ENCODE results near the gene VAMP2.
A peak's percentile ranks its signal among the peaks of the same experiment; 100 is the strongest.

Gene VAMP2

DNA sequence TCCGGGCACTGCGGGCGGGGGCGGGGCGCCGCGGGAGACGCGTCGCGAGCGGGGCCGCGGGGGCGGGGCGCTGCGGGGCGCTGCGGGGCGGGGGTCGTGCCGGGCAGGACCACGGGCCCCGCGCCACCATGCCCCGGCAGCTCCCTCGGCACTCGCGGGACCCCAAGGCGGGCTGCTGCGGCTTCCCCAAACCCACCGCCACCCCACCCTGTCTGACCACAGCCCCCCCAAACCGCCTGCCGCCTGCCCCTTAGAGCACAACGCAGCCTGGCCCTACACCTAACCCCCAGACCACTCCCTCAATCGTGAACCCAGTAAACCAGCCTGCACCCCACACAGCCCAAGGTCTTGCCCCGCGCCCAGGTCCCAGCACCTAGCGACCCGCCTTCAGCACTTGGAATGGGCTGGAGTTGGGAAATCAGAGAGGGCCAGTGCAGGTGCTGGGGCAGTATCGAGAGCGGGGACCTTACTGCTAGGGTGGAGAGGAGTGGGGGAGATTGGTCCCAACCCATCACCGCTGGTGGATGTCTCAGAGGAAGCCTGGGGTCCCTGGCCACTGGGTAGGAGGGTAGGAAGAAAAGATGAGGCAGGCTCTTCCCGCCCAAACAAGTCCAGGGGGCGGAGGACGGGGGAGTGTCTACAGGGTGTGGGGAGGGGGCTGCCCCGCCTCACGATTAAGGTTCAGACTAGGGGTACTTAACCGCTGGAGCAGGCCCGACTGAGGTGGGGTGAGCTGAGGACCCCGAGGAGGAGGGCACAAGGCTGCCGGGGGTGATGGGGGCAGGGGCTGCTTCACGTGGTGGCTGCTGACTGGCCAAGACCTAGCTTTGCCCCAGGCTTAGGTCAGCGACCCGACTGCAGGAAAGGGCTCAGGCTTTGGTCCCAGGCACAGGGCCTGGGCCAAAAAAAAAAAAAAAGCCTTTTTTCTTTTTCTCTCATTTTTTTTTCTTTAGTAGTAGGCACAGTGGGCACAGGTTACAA is 539 bp upstream of the VAMP2 start:
- Mint-ChIP-seq H3K27ac (peak overlapping the region; percentile 97), H3K4me1 (ENCODE audit: low read depth) (peaks cover 61% of the 10 kb centered on the region), H3K9me3 (no peaks in the 10 kb centered on the region)

DNA sequence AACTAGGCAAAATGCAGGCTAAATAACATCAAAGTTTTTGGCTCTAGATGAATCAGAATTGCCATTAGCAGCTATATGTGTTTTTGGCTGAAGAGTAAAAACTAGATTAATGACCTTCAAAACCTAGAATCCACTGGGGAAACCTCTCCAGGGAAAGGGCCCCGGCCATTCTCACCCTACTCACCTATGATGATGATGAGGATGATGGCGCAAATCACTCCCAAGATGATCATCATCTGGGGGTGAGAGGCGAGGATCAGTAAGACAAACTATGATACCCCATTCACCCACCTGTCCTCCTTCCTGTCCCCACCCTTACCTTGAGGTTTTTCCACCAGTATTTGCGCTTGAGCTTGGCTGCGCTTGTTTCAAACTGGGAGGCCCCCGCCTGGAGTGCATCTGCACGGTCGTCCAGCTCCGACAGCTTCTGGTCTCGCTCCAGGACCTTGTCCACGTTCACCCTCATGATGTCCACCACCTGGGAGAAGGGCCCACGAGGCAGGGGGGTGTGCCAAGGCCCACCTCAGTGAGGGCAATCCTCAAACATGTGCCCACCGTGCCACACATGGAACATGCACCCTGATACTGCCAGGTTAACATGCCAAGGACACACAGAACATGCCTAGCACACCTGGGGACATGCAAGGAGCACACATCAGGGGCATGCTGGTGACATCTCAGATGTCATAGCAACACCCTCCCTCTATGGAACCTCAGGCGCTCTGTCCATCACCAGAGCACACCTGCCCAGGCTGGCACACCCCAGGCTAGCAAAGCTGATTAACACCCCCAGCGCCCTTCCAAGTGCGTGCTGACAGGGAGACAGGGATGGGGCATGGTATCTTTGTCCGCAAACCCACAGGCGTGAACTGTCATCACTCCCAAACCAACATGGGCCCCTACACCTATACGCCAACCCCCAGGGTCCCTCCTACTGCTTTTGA is 1.2 kb downstream of the VAMP2 start:
- Mint-ChIP-seq H3K9me3 (no peaks in the 10 kb centered on the region), H3K4me3 (peak overlapping the region; percentile 89), H3K27me3 (no peaks in the 10 kb centered on the region), H3K36me3 (ENCODE audit: low read depth) (peaks cover 30% of the 10 kb centered on the region), H3K4me1 (ENCODE audit: low read depth) (peaks cover 61% of the 10 kb centered on the region), H3K27ac (peak overlapping the region; percentile 96)

More for the DNA sequence above, 539 bp upstream of the VAMP2 start:
- peaks cover 30% of the 10 kb centered on the region for H3K36me3 Mint-ChIP-seq (ENCODE audit: low read depth)
- no peaks in the 10 kb centered on the region for H3K27me3 Mint-ChIP-seq
- peak overlapping the region; percentile 81 for H3K4me3 Mint-ChIP-seq

DNA sequence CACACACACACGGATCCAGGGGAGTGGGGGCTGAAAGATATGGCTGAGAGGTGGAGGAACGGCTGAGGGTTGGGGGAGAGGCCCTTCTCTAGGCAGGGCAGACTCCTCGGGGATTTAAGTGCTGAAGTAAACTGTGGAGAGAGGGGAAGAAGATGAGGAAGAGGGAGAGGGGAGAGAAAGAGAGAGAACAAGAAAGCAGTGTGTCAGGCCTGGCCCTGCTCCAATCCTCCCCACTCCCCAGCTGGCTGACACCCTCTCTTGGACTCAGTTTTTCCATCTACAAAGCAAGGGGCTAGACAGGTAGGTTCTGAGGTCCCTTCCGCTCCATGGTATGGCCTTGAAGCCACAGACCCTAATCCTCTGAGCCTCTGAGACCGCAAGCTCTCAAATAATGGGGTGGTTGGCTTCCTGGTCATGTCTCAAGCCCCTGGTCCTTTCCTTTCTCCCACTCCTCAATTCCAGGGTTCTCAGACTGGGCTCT is 2.0 kb downstream of the VAMP2 start:
- peaks cover 61% of the 10 kb centered on the region for H3K4me1 Mint-ChIP-seq (ENCODE audit: low read depth)
- H3K27ac Mint-ChIP-seq: peak overlapping the region; percentile 96
- H3K27me3 Mint-ChIP-seq: no peaks in the 10 kb centered on the region
- H3K9me3 Mint-ChIP-seq: no peaks in the 10 kb centered on the region
- peaks cover 30% of the 10 kb centered on the region for H3K36me3 Mint-ChIP-seq (ENCODE audit: low read depth)
- H3K4me3 Mint-ChIP-seq: peak overlapping the region; percentile 89

DNA sequence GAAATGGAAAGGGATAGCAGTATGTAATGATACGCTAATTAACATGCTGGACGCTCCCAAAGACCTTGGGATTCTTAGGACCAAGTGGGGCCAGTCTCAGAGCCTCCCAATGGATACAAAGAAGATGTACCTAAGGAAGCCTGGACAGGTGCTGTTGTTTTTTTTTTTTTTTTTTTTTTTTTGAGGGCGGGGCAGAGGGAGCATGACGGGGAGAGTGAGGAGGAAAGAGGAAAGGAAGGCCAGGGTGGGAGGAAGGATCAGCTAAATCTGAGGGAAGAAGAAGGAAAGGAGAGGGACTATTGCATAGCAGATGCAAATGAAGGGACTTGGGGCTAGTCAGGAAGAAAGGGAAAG is 2.5 kb downstream of the VAMP2 start:
- peak overlapping the region; percentile 74 for H3K4me3 Mint-ChIP-seq
- H3K27me3 Mint-ChIP-seq: no peaks in the 10 kb centered on the region
- peaks cover 30% of the 10 kb centered on the region for H3K36me3 Mint-ChIP-seq (ENCODE audit: low read depth)
- peaks cover 60% of the 10 kb centered on the region for H3K4me1 Mint-ChIP-seq (ENCODE audit: low read depth)
- H3K9me3 Mint-ChIP-seq: no peaks in the 10 kb centered on the region
- H3K27ac Mint-ChIP-seq: peak overlapping the region; percentile 96

DNA sequence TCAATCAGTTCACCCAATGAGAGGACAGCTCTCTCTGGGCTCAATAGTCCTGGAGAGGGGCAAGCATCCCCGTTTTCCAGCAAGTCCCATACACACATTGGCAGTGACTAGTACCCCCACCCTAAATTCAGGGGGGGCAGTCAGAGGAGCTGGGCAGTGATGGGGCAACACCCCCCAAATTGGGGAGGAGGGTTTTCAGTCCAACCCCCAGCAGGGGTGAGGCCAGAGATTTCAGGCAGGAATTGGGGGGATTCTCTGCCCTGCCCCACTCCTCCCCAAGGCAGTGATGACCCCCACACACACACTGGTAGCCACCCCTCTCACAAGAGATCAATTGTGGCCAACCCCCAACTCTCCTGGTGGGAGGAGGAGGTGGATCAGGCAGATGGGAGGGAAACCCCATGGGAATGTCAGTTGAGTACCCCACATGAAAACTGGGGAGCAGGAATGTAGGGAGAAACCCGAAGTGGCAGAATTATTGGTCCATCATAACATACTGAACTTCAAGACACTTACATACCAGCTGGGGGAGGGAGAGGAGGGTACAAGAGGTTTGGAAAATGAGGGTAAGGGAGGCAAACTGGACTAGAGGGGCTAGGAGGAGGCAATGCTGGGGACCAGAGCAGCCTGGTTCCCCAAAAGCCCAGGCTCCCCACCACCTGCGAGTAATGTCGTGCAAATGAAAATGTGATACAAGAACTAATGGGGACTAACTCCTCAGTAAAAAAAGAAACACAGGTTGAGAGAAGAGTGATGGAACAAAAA is 3.1 kb downstream of the VAMP2 start:
- Mint-ChIP-seq H3K27ac (peak overlapping the region; percentile 96), H3K27me3 (no peaks in the 10 kb centered on the region), H3K36me3 (ENCODE audit: low read depth) (peaks cover 30% of the 10 kb centered on the region), H3K9me3 (no peaks in the 10 kb centered on the region), H3K4me1 (ENCODE audit: low read depth) (peaks cover 54% of the 10 kb centered on the region), H3K4me3 (peak overlapping the region; percentile 74)

DNA sequence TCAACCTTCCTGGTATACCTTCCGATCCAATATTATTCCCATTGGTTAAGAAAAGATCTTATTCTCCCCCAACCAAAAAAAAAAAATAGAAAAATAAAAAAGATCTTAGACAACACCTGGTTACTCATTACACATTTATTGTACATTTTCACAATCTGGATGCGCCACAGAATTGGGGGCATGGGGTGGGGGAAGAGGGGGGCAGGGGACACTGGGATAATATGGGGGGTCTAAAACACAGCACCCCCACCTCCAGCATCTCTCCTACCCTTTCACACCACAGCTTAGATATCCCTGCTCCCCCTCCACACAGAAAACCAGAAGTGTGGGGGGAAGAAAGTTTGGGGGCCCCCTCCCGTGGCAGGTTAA is 3.7 kb downstream of the VAMP2 start:
- H3K27me3 Mint-ChIP-seq: no peaks in the 10 kb centered on the region
- H3K27ac Mint-ChIP-seq: peak overlapping the region; percentile 96
- peaks cover 30% of the 10 kb centered on the region for H3K36me3 Mint-ChIP-seq (ENCODE audit: low read depth)
- H3K4me3 Mint-ChIP-seq: peak overlapping the region; percentile 52
- H3K4me1 Mint-ChIP-seq (ENCODE audit: low read depth): peaks cover 48% of the 10 kb centered on the region
- no peaks in the 10 kb centered on the region for H3K9me3 Mint-ChIP-seq

DNA sequence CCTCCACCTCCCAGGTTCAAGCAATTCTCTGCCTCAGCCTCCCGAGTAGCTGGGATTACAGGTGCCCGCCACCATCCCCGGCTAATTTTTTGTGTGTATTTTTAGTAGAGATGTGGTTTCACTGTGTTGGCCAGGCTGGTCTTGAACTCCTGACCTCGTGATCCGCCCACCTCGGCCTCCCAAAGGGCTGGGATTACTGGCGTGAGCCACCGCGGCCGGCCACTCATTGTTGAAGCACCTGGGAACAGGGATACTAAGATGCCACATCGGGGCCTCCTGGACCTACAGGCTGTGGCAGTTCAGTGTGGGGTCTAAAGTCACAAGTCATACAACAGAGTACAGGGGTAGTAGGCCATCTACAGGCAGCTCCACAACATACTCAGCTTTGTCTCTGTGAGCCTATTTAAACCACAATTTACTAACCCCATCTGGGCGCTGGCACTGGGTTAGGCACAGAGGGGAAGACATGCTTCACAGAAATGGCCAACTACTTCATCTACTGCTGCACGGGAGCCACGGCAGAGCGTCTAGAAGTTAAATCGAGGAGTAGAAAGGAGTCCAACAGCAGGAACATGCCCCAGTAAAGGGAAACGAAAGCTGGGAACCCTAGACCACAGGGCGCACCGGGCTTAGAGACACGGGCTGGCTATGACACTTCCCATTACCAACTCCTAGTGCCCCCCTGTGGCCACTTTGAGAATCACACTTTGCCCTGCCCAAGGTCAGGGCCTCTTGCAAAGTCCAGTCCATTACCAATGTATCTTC is 4.3 kb downstream of the VAMP2 start:
- H3K4me3 Mint-ChIP-seq: peak overlapping the region; percentile 52
- no peaks in the 10 kb centered on the region for H3K27me3 Mint-ChIP-seq
- peaks cover 42% of the 10 kb centered on the region for H3K4me1 Mint-ChIP-seq (ENCODE audit: low read depth)
- H3K9me3 Mint-ChIP-seq: no peaks in the 10 kb centered on the region
- peaks cover 30% of the 10 kb centered on the region for H3K36me3 Mint-ChIP-seq (ENCODE audit: low read depth)
- H3K27ac Mint-ChIP-seq: peak overlapping the region; percentile 85

DNA sequence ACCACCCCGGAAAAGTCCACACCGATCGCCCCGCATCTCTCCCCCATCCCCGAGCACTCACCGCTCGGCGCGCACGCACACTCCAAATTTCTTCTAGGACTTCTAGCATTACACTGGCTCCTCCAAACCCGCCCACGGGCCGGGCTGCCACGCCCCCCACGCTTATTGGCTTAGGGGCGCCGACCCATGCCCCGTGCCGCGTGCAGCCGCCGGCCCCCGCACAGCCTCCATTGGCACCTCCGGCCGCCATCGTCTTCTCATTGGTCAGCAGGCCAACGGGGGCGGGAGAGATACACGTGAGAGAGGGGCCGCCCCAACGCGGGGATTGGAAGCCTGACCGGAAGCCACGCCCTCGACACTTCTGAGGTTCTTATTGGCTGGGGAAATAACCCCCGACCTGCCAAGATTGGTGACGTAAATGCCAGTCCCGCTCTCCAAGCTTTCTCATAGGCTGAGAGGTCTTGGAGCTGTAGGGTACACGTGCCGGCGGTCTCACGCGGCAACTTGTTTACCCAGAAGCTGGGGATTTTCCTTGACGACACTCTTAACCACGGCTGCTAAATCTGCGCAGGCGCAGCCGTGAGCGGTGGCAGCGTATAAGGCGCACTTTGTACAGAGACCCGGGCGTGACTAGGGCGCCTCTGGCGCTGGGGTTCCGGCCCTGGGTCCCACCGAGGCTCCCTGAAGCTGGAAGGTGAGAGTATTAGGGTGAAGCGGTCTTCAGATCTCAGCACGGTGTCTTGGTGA is 6.3 kb downstream of the VAMP2 start:
- Mint-ChIP-seq H3K27me3 (no peaks in the 10 kb centered on the region), H3K4me3 (no peak overlapping the region), H3K9me3 (no peaks in the 10 kb centered on the region), H3K4me1 (ENCODE audit: low read depth) (peaks cover 35% of the 10 kb centered on the region), H3K36me3 (ENCODE audit: low read depth) (peaks cover 27% of the 10 kb centered on the region), H3K27ac (no peak overlapping the region)

DNA sequence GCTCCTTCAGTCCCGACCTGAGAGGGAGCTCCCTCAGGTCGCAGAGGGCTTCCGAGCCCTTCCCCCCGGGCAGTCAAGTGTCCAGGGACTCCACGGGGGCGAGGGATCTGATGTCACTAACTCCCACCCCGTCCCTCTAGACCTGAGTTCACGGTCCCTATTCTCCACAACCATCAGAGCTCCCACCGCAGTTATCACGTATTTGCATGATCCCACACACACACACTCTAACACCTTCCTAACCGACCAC is 6.8 kb downstream of the VAMP2 start:
- no peak overlapping the region for H3K27ac Mint-ChIP-seq
- no peak overlapping the region for H3K4me3 Mint-ChIP-seq
- no peaks in the 10 kb centered on the region for H3K9me3 Mint-ChIP-seq
- H3K27me3 Mint-ChIP-seq: no peaks in the 10 kb centered on the region
- peaks cover 34% of the 10 kb centered on the region for H3K4me1 Mint-ChIP-seq (ENCODE audit: low read depth)
- peaks cover 22% of the 10 kb centered on the region for H3K36me3 Mint-ChIP-seq (ENCODE audit: low read depth)

DNA sequence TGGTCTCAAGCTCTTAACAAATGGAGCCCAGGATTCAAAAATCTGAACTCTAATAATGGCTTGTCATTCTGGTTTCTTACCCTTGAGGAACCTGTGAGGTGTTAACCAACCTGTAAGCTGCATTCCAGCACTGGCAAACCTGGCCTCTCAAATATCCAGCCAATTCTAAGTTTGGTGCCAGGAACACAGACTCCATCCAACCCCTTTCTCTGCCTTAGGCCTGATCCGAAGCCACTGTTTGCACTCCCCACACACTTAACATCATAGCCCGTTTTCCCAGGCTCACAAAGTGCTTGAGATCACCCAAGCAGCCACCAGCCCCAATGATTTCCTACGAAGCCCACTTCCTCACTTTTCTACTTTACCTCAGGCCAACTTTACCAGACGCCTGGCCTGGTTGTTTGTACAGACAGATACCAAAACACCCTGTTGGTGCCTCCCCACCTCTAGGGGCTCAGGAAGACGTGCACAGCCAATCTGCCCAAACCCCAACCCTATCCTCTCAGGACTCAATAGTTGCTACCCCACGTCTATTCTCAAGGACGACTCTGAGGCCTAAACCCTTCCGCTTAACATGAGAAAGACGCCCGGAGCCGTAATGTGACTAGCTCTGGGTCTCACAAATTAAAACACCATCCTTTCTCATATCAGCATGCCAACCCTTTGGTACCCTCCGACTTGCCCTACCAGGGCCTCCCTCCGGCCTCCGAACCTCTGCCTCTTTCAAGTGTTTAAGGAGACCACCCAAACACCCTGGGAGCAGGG is 7.3 kb downstream of the VAMP2 start:
- Mint-ChIP-seq H3K27ac (no peak overlapping the region), H3K36me3 (ENCODE audit: low read depth) (peaks cover 17% of the 10 kb centered on the region), H3K4me1 (ENCODE audit: low read depth) (peaks cover 34% of the 10 kb centered on the region), H3K27me3 (no peaks in the 10 kb centered on the region), H3K9me3 (no peaks in the 10 kb centered on the region), H3K4me3 (no peak overlapping the region)

DNA sequence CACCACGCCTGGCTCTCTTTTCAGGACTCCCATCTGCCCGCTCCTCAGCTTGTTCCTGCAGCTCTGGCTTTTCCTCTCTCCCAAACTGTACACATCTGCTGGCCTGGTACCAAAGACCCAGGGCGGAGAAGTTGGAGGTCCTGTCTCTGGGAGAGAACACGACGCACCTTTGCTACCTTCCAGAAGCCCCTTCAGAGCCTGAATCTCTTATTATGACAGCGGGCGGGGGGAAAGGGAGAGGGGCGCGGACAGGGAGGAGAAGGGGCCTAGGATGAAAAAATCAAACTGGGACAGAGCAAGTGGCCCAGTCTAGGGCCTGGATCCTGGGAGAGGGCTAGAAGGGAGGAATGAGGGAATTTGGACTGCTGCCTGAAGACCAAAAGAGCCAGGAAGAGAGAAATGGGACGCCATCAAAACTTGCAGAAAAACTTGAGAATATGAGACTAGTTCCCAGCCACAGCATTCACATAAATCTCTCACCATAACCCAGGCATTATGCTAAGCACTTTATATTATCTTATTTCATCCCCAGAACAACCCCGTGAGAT is 8.1 kb downstream of the VAMP2 start:
- Mint-ChIP-seq H3K27me3 (no peaks in the 10 kb centered on the region), H3K36me3 (ENCODE audit: low read depth) (peaks cover 11% of the 10 kb centered on the region), H3K4me1 (ENCODE audit: low read depth) (peaks cover 33% of the 10 kb centered on the region), H3K27ac (no peak overlapping the region), H3K4me3 (no peak overlapping the region), H3K9me3 (no peaks in the 10 kb centered on the region)

DNA sequence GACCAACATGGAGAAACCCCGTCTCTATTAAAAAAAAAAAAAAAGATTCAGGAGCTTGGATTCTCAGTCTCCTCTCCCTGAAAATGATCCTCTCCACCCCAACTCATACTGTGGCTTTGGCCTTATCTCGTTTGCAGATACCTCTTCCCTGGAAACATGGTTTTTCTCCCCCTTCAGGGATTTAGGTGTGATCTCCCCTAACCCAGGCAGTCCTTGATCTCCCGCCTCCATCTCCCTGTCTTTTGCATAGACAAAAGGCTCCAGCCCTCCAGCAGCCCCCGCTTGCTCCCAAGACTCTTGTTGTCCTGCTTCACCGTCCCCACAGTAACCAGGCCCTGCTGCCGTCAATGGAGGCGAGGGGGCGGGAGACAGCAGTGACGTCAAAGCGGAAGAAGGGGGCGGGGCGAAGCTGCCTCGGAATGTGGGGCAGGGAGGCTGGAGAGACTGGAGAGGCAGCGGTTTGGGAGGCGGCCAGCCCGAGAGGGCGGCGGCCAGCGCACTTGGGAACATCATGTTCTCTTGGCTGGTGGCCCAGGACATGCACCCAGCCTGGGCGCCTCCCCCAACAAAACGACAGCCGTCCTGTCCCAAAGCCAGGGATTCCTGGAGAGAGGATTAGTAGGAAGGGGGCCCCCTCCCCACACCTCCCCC is 8.7 kb downstream of the VAMP2 start:
- Mint-ChIP-seq H3K4me1 (ENCODE audit: low read depth) (peaks cover 27% of the 10 kb centered on the region), H3K27ac (no peak overlapping the region), H3K4me3 (no peak overlapping the region), H3K36me3 (ENCODE audit: low read depth) (peaks cover 13% of the 10 kb centered on the region), H3K9me3 (no peaks in the 10 kb centered on the region), H3K27me3 (no peaks in the 10 kb centered on the region)
